Progenitor cell of endocrine pancreas (in vitro differentiated cells): ENCODE measurements around the gene RBM47. TPM values are rescaled to one million over a fixed set of nuclear protein-coding genes. Genes with fewer than 3 reads are reported as not detected.

Experiments used
- DNase-seq: peaks from one replicate; pipeline ENCODE4 v3.0.0; 2021; ENCODE audit warnings: low spot score; ENCODE audit not compliant: unreplicated experiment
- H3K27ac Mint-ChIP-seq: 2 replicates; pipeline ENCODE4 v1.8.0; 2021; ENCODE audit warnings: mild to moderate bottlenecking, moderate library complexity, mixed read lengths
- H3K27me3 Mint-ChIP-seq: 2 replicates; pipeline ENCODE4 v1.8.0; 2021; ENCODE audit warnings: mixed read lengths
- H3K36me3 Mint-ChIP-seq: 2 replicates; pipeline ENCODE4 v1.8.0; 2022; ENCODE audit warnings: mixed read lengths; ENCODE audit not compliant: insufficient read depth
- H3K4me1 Mint-ChIP-seq: 2 replicates; pipeline ENCODE4 v1.8.0; 2021; ENCODE audit warnings: low read depth, mixed read lengths
- H3K4me3 Mint-ChIP-seq: 2 replicates; pipeline ENCODE4 v1.8.0; 2021; ENCODE audit warnings: low read depth, mild to moderate bottlenecking, moderate library complexity, mixed read lengths
- H3K9me3 Mint-ChIP-seq: 2 replicates; pipeline ENCODE4 v1.8.0; 2021; ENCODE audit warnings: low read depth, mixed read lengths
- total RNA-seq: library from RNA; stranded (reverse); gene quantifications from 2 replicates; pipeline ENCODE4 v1.2.1, GENCODE V29; 2021
- TF ChIP-seq, protein P1 (sequence below): fragments of 200-600 bp; sonication (generic); IDR thresholded peaks from one replicate; pipeline ENCODE4 v1.5.0; 2021; ENCODE audit warnings: antibody characterized with exemption, mild to moderate bottlenecking; ENCODE audit not compliant: unreplicated experiment

RBM47 gene
- total RNA-seq, 1 donor from 2014 or later = 64.8 TPM

- TF ChIP-seq, protein P1, sequence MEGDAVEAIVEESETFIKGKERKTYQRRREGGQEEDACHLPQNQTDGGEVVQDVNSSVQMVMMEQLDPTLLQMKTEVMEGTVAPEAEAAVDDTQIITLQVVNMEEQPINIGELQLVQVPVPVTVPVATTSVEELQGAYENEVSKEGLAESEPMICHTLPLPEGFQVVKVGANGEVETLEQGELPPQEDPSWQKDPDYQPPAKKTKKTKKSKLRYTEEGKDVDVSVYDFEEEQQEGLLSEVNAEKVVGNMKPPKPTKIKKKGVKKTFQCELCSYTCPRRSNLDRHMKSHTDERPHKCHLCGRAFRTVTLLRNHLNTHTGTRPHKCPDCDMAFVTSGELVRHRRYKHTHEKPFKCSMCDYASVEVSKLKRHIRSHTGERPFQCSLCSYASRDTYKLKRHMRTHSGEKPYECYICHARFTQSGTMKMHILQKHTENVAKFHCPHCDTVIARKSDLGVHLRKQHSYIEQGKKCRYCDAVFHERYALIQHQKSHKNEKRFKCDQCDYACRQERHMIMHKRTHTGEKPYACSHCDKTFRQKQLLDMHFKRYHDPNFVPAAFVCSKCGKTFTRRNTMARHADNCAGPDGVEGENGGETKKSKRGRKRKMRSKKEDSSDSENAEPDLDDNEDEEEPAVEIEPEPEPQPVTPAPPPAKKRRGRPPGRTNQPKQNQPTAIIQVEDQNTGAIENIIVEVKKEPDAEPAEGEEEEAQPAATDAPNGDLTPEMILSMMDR = no peak
- DNase-seq = no peak
- Mint-ChIP-seq H3K36me3 (peaks cover 6% of the 10 kb centered on the region), H3K4me1 (peaks cover 13% of the 10 kb centered on the region), H3K27me3 (no peaks in the 10 kb centered on the region), H3K27ac (no peak overlapping the region), H3K9me3 (no peaks in the 10 kb centered on the region), H3K4me3 (no peak overlapping the region)
These were observed 58.5 kb downstream of the RBM47 start for GRCh38 chr4:40571208-40571607.

DNA sequence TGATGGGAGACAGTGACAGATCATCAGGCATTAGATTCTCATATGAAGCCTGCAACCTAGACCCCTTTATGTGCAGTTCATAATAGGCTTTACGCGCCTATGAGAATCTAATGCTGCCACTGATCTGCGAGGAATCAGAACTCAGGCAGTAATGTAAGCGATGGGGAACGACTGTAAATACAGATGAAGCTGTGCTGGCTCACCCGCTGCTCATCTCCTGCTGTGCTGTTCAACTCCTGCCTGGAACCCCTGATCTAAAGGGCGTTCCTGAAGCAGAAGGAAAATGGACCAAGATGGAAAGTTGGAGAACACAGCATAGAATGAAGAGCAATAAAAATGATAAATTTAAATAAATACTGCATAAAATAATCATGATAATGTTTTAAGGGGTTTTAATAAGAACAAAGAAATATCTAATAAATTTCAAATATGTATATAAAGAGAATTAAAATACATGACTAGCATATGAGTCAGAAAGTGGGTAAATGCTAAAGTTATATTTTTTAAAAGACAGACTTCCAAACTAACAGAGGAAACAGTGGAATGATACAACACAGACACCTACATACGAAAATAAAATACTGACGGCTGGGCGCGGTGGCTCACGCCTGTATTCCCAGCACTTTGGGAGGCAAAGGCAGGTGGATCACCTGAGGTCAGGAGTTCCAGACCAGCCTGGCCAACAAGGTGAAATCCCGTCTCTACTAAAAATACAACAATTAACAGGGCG, 59.2 kb downstream of the RBM47 start:
- H3K27ac Mint-ChIP-seq = no peak overlapping the region
- DNase-seq = no peak
- no peak overlapping the region for H3K4me3 Mint-ChIP-seq
- no peaks in the 10 kb centered on the region for H3K9me3 Mint-ChIP-seq
- TF ChIP-seq, protein P1 = no peak
- peaks cover 6% of the 10 kb centered on the region for H3K4me1 Mint-ChIP-seq
- H3K27me3 Mint-ChIP-seq = no peaks in the 10 kb centered on the region
- H3K36me3 Mint-ChIP-seq = peaks cover 6% of the 10 kb centered on the region

DNA sequence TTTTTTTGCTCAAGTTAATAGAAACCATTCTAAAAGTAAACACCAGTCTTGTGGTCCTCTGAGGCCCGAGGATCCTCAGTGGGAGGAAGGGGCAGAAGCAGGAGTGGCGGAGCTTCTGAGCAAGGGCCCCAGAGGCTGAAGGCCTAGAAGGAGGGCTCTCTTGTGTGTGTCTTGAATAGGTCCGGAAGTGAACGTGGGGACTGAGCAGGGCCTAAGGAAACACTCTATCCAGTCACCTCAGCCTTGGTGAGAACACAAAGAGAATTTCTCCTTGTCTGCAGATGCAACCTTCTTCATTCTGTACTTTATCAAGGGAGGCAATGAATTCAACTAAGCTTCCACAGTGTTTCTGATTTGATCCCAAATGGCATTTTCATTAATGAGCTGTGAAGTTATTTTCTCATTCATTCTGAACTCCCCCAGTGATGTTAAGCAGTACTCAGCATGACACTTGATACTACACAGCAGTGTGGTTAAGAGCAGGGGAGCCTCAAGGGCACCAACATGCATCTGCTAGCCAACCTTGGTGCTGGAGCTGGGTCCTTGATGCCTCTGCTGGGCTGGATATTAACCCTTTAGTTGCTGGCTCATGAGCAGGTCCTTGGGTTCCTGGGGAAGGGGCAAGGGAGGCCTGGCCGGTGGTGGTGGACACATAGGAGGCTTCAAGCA, 64.7 kb downstream of the RBM47 start:
- no peaks in the 10 kb centered on the region for H3K9me3 Mint-ChIP-seq
- no peak for DNase-seq

GRCh38 chr4:40564004-40564403, 65.7 kb downstream of the RBM47 start:
- TF ChIP-seq, protein P1 = no peak
- Mint-ChIP-seq H3K36me3 (peaks cover 2% of the 10 kb centered on the region), H3K4me3 (no peak overlapping the region), H3K27me3 (no peaks in the 10 kb centered on the region), H3K4me1 (peaks cover 33% of the 10 kb centered on the region), H3K9me3 (no peaks in the 10 kb centered on the region), H3K27ac (peak overlapping the region; percentile 85)
- DNase-seq = no peak

More for the DNA sequence above, 64.7 kb downstream of the RBM47 start:
- Mint-ChIP-seq H3K27me3 (no peaks in the 10 kb centered on the region), H3K36me3 (peaks cover 4% of the 10 kb centered on the region), H3K27ac (peak overlapping the region; percentile 85), H3K4me1 (peaks cover 26% of the 10 kb centered on the region), H3K4me3 (no peak overlapping the region)
- TF ChIP-seq, protein P1 = no peak

DNA sequence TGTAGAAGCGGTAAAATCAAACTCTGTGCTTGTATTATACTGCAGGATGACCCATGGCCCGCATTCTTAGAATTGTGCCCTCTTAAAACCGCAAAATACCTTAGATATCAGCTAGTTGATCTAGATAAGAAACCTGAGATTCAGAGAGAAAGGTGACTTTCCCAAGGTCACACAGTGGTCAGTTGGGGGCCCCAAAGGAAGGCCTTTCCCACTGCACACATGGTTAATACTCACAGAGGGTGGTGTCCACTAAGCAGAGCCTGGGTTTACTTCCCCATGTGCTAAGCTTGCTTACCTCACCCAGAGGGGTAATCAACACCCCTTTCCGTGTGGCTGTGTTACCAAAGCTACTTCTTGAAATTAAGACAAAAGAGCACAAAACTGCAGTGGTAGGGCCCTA, 66.3 kb downstream of the RBM47 start:
- no peak for DNase-seq
- H3K4me3 Mint-ChIP-seq = no peak overlapping the region
- TF ChIP-seq, protein P1 = no peak
- peaks cover 1% of the 10 kb centered on the region for H3K36me3 Mint-ChIP-seq
- no peaks in the 10 kb centered on the region for H3K27me3 Mint-ChIP-seq
- no peaks in the 10 kb centered on the region for H3K9me3 Mint-ChIP-seq
- H3K4me1 Mint-ChIP-seq = peaks cover 33% of the 10 kb centered on the region
- no peak overlapping the region for H3K27ac Mint-ChIP-seq
